ENCODE measurements around the gene MAPKAP1. TPM values are rescaled to one million over a fixed set of nuclear protein-coding genes. Genes with fewer than 3 reads are reported as not detected.

Gene MAPKAP1
- total and polyA plus RNA-seq, 2 experiments from 2014 or later: 68.4 to 98.5 TPM

DNA sequence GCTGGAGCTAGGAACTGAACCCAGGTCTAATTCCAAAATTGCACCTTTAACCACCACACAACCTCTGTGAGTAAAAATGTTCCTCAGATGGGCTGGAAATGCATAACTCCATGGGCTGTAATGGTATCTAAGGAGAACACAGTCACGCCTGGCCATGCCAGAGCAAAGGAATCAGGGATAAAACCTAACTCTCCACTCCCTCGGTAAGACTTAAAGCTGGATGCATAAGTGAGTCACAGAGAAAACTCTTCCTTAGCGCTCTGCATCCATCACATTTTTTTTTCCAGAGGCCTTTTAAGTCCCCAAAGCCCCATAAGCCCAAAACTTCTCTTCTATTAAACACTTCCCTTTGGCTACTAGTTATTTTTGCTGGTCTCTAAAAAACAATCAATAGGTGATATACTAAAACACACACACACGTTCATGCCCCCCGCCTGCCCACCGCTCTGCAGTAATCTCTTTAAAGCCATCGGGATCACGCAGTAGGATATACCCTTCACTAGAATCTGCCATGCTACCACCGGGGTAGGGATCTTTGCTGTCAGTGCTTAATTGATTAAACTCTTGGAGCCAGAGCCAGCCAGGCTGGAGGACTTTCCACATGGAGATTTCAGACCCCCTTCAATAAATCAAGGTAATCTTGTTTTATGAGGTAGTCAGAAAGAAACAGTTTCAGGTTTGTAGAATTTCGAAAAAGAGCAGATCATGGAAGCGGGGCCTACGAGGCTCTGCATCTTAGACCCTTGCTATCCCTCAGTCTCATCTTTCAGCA is 212.9 kb downstream of the MAPKAP1 start:
- no peak overlapping the region for H3K27ac ChIP-seq (ENCODE audit: low read depth)
- no peak overlapping the region for H3K4me2 ChIP-seq
- no peaks in the 10 kb centered on the region for H3K36me3 ChIP-seq (ENCODE audit: insufficient read depth)
- H3K9me3 Mint-ChIP-seq: no peaks in the 10 kb centered on the region
- H3K36me3 Mint-ChIP-seq (ENCODE audit: low read depth): no peaks in the 10 kb centered on the region
- no peaks in the 10 kb centered on the region; the same call in 1 of the 2 replicates for H4K20me1 ChIP-seq (replicated peaks; ENCODE audit: insufficient read depth)
- H3K4me3 Mint-ChIP-seq: no peak overlapping the region
- TF ChIP-seq ZNF114 (CRISPR knock-in tag; IDR thresholded peaks at IDR 0.05) (no peak), EZH2phosphoT487 (IDR thresholded peaks at IDR 0.05; ENCODE audit: unreplicated experiment) (no peak), JUNB (IDR thresholded peaks at IDR 0.05; ENCODE audit: unreplicated experiment) (no peak), CREB1 (CRISPR knock-in tag; IDR thresholded peaks at IDR 0.05; ENCODE audit: low read depth) (no peak), STAT1 (IDR thresholded peaks at IDR 0.05; ENCODE audit: unreplicated experiment) (no peak), POLR2AphosphoS5 (IDR thresholded peaks at IDR 0.05; ENCODE audit: low read depth) (no peak), NANOG (IDR thresholded peaks at IDR 0.05; ENCODE audit: borderline replicate concordance) (no peak), ZNF331 (CRISPR knock-in tag; IDR thresholded peaks at IDR 0.05; ENCODE audit: low read depth) (no peak), EZH2 (IDR thresholded peaks at IDR 0.05; ENCODE audit: low read depth, unreplicated experiment) (no peak)
- TF ChIP-seq, protein P1, sequence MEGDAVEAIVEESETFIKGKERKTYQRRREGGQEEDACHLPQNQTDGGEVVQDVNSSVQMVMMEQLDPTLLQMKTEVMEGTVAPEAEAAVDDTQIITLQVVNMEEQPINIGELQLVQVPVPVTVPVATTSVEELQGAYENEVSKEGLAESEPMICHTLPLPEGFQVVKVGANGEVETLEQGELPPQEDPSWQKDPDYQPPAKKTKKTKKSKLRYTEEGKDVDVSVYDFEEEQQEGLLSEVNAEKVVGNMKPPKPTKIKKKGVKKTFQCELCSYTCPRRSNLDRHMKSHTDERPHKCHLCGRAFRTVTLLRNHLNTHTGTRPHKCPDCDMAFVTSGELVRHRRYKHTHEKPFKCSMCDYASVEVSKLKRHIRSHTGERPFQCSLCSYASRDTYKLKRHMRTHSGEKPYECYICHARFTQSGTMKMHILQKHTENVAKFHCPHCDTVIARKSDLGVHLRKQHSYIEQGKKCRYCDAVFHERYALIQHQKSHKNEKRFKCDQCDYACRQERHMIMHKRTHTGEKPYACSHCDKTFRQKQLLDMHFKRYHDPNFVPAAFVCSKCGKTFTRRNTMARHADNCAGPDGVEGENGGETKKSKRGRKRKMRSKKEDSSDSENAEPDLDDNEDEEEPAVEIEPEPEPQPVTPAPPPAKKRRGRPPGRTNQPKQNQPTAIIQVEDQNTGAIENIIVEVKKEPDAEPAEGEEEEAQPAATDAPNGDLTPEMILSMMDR (conservative IDR thresholded peaks at IDR 0.05; ENCODE audit: low read depth in 2 of 2): no peak
- TF ChIP-seq, protein P2, sequence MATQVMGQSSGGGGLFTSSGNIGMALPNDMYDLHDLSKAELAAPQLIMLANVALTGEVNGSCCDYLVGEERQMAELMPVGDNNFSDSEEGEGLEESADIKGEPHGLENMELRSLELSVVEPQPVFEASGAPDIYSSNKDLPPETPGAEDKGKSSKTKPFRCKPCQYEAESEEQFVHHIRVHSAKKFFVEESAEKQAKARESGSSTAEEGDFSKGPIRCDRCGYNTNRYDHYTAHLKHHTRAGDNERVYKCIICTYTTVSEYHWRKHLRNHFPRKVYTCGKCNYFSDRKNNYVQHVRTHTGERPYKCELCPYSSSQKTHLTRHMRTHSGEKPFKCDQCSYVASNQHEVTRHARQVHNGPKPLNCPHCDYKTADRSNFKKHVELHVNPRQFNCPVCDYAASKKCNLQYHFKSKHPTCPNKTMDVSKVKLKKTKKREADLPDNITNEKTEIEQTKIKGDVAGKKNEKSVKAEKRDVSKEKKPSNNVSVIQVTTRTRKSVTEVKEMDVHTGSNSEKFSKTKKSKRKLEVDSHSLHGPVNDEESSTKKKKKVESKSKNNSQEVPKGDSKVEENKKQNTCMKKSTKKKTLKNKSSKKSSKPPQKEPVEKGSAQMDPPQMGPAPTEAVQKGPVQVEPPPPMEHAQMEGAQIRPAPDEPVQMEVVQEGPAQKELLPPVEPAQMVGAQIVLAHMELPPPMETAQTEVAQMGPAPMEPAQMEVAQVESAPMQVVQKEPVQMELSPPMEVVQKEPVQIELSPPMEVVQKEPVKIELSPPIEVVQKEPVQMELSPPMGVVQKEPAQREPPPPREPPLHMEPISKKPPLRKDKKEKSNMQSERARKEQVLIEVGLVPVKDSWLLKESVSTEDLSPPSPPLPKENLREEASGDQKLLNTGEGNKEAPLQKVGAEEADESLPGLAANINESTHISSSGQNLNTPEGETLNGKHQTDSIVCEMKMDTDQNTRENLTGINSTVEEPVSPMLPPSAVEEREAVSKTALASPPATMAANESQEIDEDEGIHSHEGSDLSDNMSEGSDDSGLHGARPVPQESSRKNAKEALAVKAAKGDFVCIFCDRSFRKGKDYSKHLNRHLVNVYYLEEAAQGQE (IDR thresholded peaks at IDR 0.05; ENCODE audit: unreplicated experiment): no peak
- TF ChIP-seq, protein P3, sequence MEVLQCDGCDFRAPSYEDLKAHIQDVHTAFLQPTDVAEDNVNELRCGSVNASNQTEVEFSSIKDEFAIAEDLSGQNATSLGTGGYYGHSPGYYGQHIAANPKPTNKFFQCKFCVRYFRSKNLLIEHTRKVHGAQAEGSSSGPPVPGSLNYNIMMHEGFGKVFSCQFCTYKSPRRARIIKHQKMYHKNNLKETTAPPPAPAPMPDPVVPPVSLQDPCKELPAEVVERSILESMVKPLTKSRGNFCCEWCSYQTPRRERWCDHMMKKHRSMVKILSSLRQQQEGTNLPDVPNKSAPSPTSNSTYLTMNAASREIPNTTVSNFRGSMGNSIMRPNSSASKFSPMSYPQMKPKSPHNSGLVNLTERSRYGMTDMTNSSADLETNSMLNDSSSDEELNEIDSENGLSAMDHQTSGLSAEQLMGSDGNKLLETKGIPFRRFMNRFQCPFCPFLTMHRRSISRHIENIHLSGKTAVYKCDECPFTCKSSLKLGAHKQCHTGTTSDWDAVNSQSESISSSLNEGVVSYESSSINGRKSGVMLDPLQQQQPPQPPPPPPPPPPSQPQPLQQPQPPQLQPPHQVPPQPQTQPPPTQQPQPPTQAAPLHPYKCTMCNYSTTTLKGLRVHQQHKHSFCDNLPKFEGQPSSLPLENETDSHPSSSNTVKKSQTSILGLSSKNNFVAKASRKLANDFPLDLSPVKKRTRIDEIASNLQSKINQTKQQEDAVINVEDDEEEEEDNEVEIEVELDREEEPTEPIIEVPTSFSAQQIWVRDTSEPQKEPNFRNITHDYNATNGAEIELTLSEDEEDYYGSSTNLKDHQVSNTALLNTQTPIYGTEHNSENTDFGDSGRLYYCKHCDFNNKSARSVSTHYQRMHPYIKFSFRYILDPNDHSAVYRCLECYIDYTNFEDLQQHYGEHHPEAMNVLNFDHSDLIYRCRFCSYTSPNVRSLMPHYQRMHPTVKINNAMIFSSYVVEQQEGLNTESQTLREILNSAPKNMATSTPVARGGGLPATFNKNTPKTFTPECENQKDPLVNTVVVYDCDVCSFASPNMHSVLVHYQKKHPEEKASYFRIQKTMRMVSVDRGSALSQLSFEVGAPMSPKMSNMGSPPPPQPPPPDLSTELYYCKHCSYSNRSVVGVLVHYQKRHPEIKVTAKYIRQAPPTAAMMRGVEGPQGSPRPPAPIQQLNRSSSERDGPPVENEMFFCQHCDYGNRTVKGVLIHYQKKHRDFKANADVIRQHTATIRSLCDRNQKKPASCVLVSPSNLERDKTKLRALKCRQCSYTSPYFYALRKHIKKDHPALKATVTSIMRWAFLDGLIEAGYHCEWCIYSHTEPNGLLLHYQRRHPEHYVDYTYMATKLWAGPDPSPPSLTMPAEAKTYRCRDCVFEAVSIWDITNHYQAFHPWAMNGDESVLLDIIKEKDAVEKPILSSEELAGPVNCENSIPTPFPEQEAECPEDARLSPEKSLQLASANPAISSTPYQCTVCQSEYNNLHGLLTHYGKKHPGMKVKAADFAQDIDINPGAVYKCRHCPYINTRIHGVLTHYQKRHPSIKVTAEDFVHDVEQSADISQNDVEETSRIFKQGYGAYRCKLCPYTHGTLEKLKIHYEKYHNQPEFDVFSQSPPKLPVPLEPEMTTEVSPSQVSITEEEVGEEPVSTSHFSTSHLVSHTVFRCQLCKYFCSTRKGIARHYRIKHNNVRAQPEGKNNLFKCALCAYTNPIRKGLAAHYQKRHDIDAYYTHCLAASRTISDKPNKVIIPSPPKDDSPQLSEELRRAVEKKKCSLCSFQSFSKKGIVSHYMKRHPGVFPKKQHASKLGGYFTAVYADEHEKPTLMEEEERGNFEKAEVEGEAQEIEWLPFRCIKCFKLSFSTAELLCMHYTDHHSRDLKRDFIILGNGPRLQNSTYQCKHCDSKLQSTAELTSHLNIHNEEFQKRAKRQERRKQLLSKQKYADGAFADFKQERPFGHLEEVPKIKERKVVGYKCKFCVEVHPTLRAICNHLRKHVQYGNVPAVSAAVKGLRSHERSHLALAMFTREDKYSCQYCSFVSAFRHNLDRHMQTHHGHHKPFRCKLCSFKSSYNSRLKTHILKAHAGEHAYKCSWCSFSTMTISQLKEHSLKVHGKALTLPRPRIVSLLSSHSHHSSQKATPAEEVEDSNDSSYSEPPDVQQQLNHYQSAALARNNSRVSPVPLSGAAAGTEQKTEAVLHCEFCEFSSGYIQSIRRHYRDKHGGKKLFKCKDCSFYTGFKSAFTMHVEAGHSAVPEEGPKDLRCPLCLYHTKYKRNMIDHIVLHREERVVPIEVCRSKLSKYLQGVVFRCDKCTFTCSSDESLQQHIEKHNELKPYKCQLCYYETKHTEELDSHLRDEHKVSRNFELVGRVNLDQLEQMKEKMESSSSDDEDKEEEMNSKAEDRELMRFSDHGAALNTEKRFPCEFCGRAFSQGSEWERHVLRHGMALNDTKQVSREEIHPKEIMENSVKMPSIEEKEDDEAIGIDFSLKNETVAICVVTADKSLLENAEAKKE (CRISPR knock-in tag; IDR thresholded peaks at IDR 0.05): no peak
- TF ChIP-seq, protein P4, sequence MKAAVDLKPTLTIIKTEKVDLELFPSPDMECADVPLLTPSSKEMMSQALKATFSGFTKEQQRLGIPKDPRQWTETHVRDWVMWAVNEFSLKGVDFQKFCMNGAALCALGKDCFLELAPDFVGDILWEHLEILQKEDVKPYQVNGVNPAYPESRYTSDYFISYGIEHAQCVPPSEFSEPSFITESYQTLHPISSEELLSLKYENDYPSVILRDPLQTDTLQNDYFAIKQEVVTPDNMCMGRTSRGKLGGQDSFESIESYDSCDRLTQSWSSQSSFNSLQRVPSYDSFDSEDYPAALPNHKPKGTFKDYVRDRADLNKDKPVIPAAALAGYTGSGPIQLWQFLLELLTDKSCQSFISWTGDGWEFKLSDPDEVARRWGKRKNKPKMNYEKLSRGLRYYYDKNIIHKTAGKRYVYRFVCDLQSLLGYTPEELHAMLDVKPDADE (IDR thresholded peaks at IDR 0.05): no peak
- H3K27ac Mint-ChIP-seq: no peak overlapping the region
- H3K27me3 ChIP-seq (ENCODE audit: insufficient read depth): no peaks in the 10 kb centered on the region
- no peak overlapping the region for H3K4me3 ChIP-seq
- H2AFZ ChIP-seq: no peak overlapping the region
- H3K4me1 Mint-ChIP-seq: peaks cover 47% of the 10 kb centered on the region
- no peak for DNase-seq (ENCODE audit: low spot score)
- peaks cover 40% of the 10 kb centered on the region for H3K4me1 ChIP-seq (ENCODE audit: insufficient read depth)
- ATAC-seq: no peak
- H3K27me3 Mint-ChIP-seq (ENCODE audit: insufficient read depth, low read depth, poor library complexity): peaks cover 6% of the 10 kb centered on the region
- no peaks in the 10 kb centered on the region for H3K9me2 ChIP-seq (ENCODE audit: insufficient read depth)
- no peaks in the 10 kb centered on the region for H3K79me2 ChIP-seq (replicated peaks; ENCODE audit: insufficient read depth)
- H3F3A ChIP-seq (replicated peaks; ENCODE audit: low read depth): 0 out of 2 replicates have a peak, but pooled peaks cover 2% of the 10 kb centered on the region

Data from GM23338 (cell line).